ENCODE measurements around the gene KIAA0586.

The KIAA0586 gene

GRCh38 chr14:58484176-58484575 is 56.7 kb downstream of the KIAA0586 start:
- no peaks in the 10 kb centered on the region for H3F3A ChIP-seq (ENCODE audit: low read depth)
- peaks cover 4% of the 10 kb centered on the region for H4K20me1 ChIP-seq (ENCODE audit: insufficient read depth, low read length, poor library complexity, severe bottlenecking)
- H2AFZ ChIP-seq (ENCODE audit: low read length): no peak overlapping the region
- H3K4me1 ChIP-seq (ENCODE audit: insufficient read depth, low read length, poor library complexity, severe bottlenecking): no peaks in the 10 kb centered on the region
- no peaks in the 10 kb centered on the region for H3K9me3 ChIP-seq (ENCODE audit: insufficient read depth, low read depth, low read length)
- H3K4me2 ChIP-seq (ENCODE audit: low read depth, low read length, poor library complexity, severe bottlenecking): no peak overlapping the region
- no peak overlapping the region for H3K9ac ChIP-seq (ENCODE audit: low read depth, low read length, poor library complexity, severe bottlenecking)
- TF ChIP-seq EZH2phosphoT487 (IDR thresholded peaks at IDR 0.05; ENCODE audit: borderline replicate concordance) (no peak), CTCF (conservative IDR thresholded peaks at IDR 0.05; ENCODE audit: low read length) (no peak)
- no peak overlapping the region for H3K4me3 ChIP-seq (ENCODE audit: low read length, poor library complexity, severe bottlenecking)
- H3K79me2 ChIP-seq (ENCODE audit: insufficient read depth, low read length): no peaks in the 10 kb centered on the region
- H3K9me2 ChIP-seq (replicated peaks; ENCODE audit: low read depth, low read length): no peaks in the 10 kb centered on the region
- peaks cover 44% of the 10 kb centered on the region; the same call in 1 of the 2 replicates for H3K36me3 ChIP-seq (ENCODE audit: insufficient read depth, low read length)
- H3K27me3 ChIP-seq (ENCODE audit: insufficient read depth, low read length, poor library complexity, severe bottlenecking): no peaks in the 10 kb centered on the region

- Histone ChIP-seq H3K27me3 (ENCODE audit: insufficient read depth, low read length, poor library complexity, severe bottlenecking) (no peaks in the 10 kb centered on the region), H3K4me2 (ENCODE audit: low read depth, low read length, poor library complexity, severe bottlenecking) (no peak overlapping the region), H2AFZ (ENCODE audit: low read length) (no peak overlapping the region), H3K4me3 (ENCODE audit: low read length, poor library complexity, severe bottlenecking) (no peak overlapping the region), H3K9me3 (ENCODE audit: insufficient read depth, low read depth, low read length) (no peaks in the 10 kb centered on the region), H3F3A (ENCODE audit: low read depth) (no peaks in the 10 kb centered on the region), H3K9ac (ENCODE audit: low read depth, low read length, poor library complexity, severe bottlenecking) (no peak overlapping the region), H3K9me2 (replicated peaks; ENCODE audit: low read depth, low read length) (no peaks in the 10 kb centered on the region), H3K36me3 (ENCODE audit: insufficient read depth, low read length) (peaks cover 67% of the 10 kb centered on the region), H4K20me1 (ENCODE audit: insufficient read depth, low read length, poor library complexity, severe bottlenecking) (peaks cover under 1% of the 10 kb centered on the region), H3K4me1 (ENCODE audit: insufficient read depth, low read length, poor library complexity, severe bottlenecking) (no peaks in the 10 kb centered on the region), H3K79me2 (ENCODE audit: insufficient read depth, low read length) (no peaks in the 10 kb centered on the region)
- TF ChIP-seq CTCF (conservative IDR thresholded peaks at IDR 0.05; ENCODE audit: low read length): no peak
- TF ChIP-seq EZH2phosphoT487 (IDR thresholded peaks at IDR 0.05; ENCODE audit: borderline replicate concordance): no peak
Measured at GRCh38 chr14:58488550-58488949, 61.0 kb downstream of the KIAA0586 start.

- no peaks in the 10 kb centered on the region for H3K9me2 ChIP-seq (replicated peaks; ENCODE audit: low read depth, low read length)
- no peak for TF ChIP-seq CTCF (conservative IDR thresholded peaks at IDR 0.05; ENCODE audit: low read length)
- no peak for TF ChIP-seq EZH2phosphoT487 (IDR thresholded peaks at IDR 0.05; ENCODE audit: borderline replicate concordance)
- H3K79me2 ChIP-seq (ENCODE audit: insufficient read depth, low read length): no peaks in the 10 kb centered on the region
- H3K27me3 ChIP-seq (ENCODE audit: insufficient read depth, low read length, poor library complexity, severe bottlenecking): no peaks in the 10 kb centered on the region
- no peak overlapping the region for H3K4me2 ChIP-seq (ENCODE audit: low read depth, low read length, poor library complexity, severe bottlenecking)
- H3K4me1 ChIP-seq (ENCODE audit: insufficient read depth, low read length, poor library complexity, severe bottlenecking): no peaks in the 10 kb centered on the region
- H4K20me1 ChIP-seq (ENCODE audit: insufficient read depth, low read length, poor library complexity, severe bottlenecking): no peaks in the 10 kb centered on the region
- no peak overlapping the region for H3K9ac ChIP-seq (ENCODE audit: low read depth, low read length, poor library complexity, severe bottlenecking)
- no peak overlapping the region for H2AFZ ChIP-seq (ENCODE audit: low read length)
- no peak overlapping the region for H3K4me3 ChIP-seq (ENCODE audit: low read length, poor library complexity, severe bottlenecking)
- H3F3A ChIP-seq (ENCODE audit: low read depth): no peaks in the 10 kb centered on the region
- peaks cover 55% of the 10 kb centered on the region for H3K36me3 ChIP-seq (ENCODE audit: insufficient read depth, low read length)
- H3K9me3 ChIP-seq (ENCODE audit: insufficient read depth, low read depth, low read length): no peaks in the 10 kb centered on the region
Measured at GRCh38 chr14:58491593-58491992, 64.1 kb downstream of the KIAA0586 start.

Measured in Loucy (cell line).